IPS-18c (cell line): Measurements from ENCODE around the gene KRTAP10-10.
"Not testable (repeated sequence)": the region's sequence is repeated elsewhere in the genome, so short reads cannot be mapped to it uniquely, and the experiment has no call there.

Experiments
- H3K4me3 ChIP-seq: 2 replicates; pipeline ENCODE4 v1.7.0; 2013; ENCODE audit warnings: low read depth, mild to moderate bottlenecking, low read length, moderate library complexity; ENCODE audit not compliant: insufficient read depth
- H3K9me3 ChIP-seq: one replicate; pipeline ENCODE4 v1.6.1; 2013; ENCODE audit warnings: mild to moderate bottlenecking, low read length, moderate library complexity; ENCODE audit not compliant: control insufficient read depth, insufficient read depth

Gene KRTAP10-10

GRCh38 chr21:44684077-44684476, 46.9 kb downstream of the KRTAP10-10 start:
- no peak overlapping the region for H3K4me3 ChIP-seq
- no peaks in the 10 kb centered on the region for H3K9me3 ChIP-seq

GRCh38 chr21:44684483-44684882, 47.3 kb downstream of the KRTAP10-10 start:
- no peak overlapping the region for H3K4me3 ChIP-seq
- H3K9me3 ChIP-seq, result no peaks in the 10 kb centered on the region

- H3K9me3 ChIP-seq, H3K4me3 ChIP-seq: not testable (repeated sequence)
These were observed 47.9 kb downstream of the KRTAP10-10 start for GRCh38 chr21:44685050-44685449.

GRCh38 chr21:44686000-44686781, 49.0 kb downstream of the KRTAP10-10 start:
- Histone ChIP-seq H3K9me3 (no peaks in the 10 kb centered on the region), H3K4me3 (no peak overlapping the region)

GRCh38 chr21:44686843-44687561, 49.8 kb downstream of the KRTAP10-10 start:
- Histone ChIP-seq H3K9me3 (no peaks in the 10 kb centered on the region), H3K4me3 (no peak overlapping the region)

GRCh38 chr21:44687671-44688070, 50.5 kb downstream of the KRTAP10-10 start:
- no peaks in the 10 kb centered on the region for H3K9me3 ChIP-seq

More at GRCh38 chr21:44687671-44688070, 50.5 kb downstream of the KRTAP10-10 start:
- no peak overlapping the region for H3K4me3 ChIP-seq
